Chondrocyte (in vitro differentiated cells): Measurements from ENCODE around the gene AKAP8L. TPM values are rescaled to one million over a fixed set of nuclear protein-coding genes. Genes with fewer than 3 reads are reported as not detected.
"Not testable (repeated sequence)": the region's sequence is repeated elsewhere in the genome, so short reads cannot be mapped to it uniquely, and the experiment has no call there.

Experiments
- DNase-seq: peaks from one replicate; pipeline ENCODE4 v3.0.0; 2021; ENCODE audit warnings: mixed read lengths, low spot score
- H3K27ac Mint-ChIP-seq: one replicate; pipeline ENCODE4 v1.8.0; 2021; ENCODE audit warnings: mild to moderate bottlenecking, moderate library complexity, mixed read lengths; ENCODE audit not compliant: unreplicated experiment
- H3K27me3 Mint-ChIP-seq: 2 replicates; pipeline ENCODE4 v1.8.0; 2021; ENCODE audit warnings: low read depth, mixed read lengths
- H3K36me3 Mint-ChIP-seq: 2 replicates; pipeline ENCODE4 v1.8.0; 2021; ENCODE audit warnings: low read depth, mixed read lengths
- H3K4me1 Mint-ChIP-seq: 2 replicates; pipeline ENCODE4 v1.8.0; 2021; ENCODE audit warnings: low read depth, mild to moderate bottlenecking, mixed read lengths
- H3K4me3 Mint-ChIP-seq: one replicate; pipeline ENCODE4 v1.8.0; 2021; ENCODE audit warnings: mild to moderate bottlenecking, moderate library complexity, mixed read lengths; ENCODE audit not compliant: unreplicated experiment
- H3K9me3 Mint-ChIP-seq: 2 replicates; pipeline ENCODE4 v1.8.0; 2021; ENCODE audit warnings: low read depth, mixed read lengths
- CTCF ChIP-seq: fragments of 200-600 bp; sonication (generic); IDR thresholded peaks from 2 replicates; pipeline ENCODE4 v1.5.0; 2021; ENCODE audit warnings: antibody characterized with exemption, mild to moderate bottlenecking, moderate library complexity
- total RNA-seq: library from RNA; stranded (reverse); gene quantifications from 3 replicates; pipeline ENCODE4 v1.2.1, GENCODE V29; 2021

Gene AKAP8L
- total RNA-seq, 1 donor from 2014 or later: 76.0 TPM

- Mint-ChIP-seq H3K36me3 (peaks cover 22% of the 10 kb centered on the region), H3K9me3 (no peaks in the 10 kb centered on the region), H3K27me3 (no peaks in the 10 kb centered on the region), H3K27ac (no peak overlapping the region), H3K4me1 (no peaks in the 10 kb centered on the region), H3K4me3 (no peak overlapping the region)
- no peak for DNase-seq
- TF ChIP-seq CTCF: no peak
These were observed 49.8 kb downstream of the AKAP8L start for GRCh38 chr19:15368798-15369593.

- TF ChIP-seq CTCF: no peak
- peaks cover 25% of the 10 kb centered on the region for H3K36me3 Mint-ChIP-seq
- H3K4me3 Mint-ChIP-seq: no peak overlapping the region
- H3K27me3 Mint-ChIP-seq: no peaks in the 10 kb centered on the region
- no peak for DNase-seq
- H3K4me1 Mint-ChIP-seq: no peaks in the 10 kb centered on the region
- no peaks in the 10 kb centered on the region for H3K9me3 Mint-ChIP-seq
- no peak overlapping the region for H3K27ac Mint-ChIP-seq
These were observed 50.6 kb downstream of the AKAP8L start for GRCh38 chr19:15368051-15368632.

GRCh38 chr19:15367439-15367838 lies 51.3 kb downstream of the AKAP8L start:
- Mint-ChIP-seq H3K27ac (no peak overlapping the region), H3K9me3 (no peaks in the 10 kb centered on the region), H3K4me1 (no peaks in the 10 kb centered on the region), H3K4me3 (no peak overlapping the region), H3K36me3 (peaks cover 23% of the 10 kb centered on the region), H3K27me3 (no peaks in the 10 kb centered on the region)
- no peak for TF ChIP-seq CTCF
- no peak for DNase-seq

GRCh38 chr19:15365264-15365663 lies 53.5 kb downstream of the AKAP8L start:
- no peaks in the 10 kb centered on the region for H3K4me1 Mint-ChIP-seq
- H3K36me3 Mint-ChIP-seq: peaks cover 29% of the 10 kb centered on the region
- DNase-seq: no peak
- H3K4me3 Mint-ChIP-seq: no peak overlapping the region
- no peak for TF ChIP-seq CTCF
- no peaks in the 10 kb centered on the region for H3K9me3 Mint-ChIP-seq
- H3K27ac Mint-ChIP-seq: no peak overlapping the region
- H3K27me3 Mint-ChIP-seq: no peaks in the 10 kb centered on the region

- H3K4me3 Mint-ChIP-seq, H3K4me1 Mint-ChIP-seq, H3K27ac Mint-ChIP-seq, DNase-seq, H3K27me3 Mint-ChIP-seq, H3K9me3 Mint-ChIP-seq: not testable (repeated sequence)
- H3K36me3 Mint-ChIP-seq: peaks cover 33% of the 10 kb centered on the region
These were observed 55.0 kb downstream of the AKAP8L start for GRCh38 chr19:15363791-15364190.

GRCh38 chr19:15363048-15363447 lies 55.7 kb downstream of the AKAP8L start:
- H3K4me1 Mint-ChIP-seq, DNase-seq, H3K27ac Mint-ChIP-seq, H3K4me3 Mint-ChIP-seq, H3K9me3 Mint-ChIP-seq, H3K27me3 Mint-ChIP-seq: not testable (repeated sequence)
- H3K36me3 Mint-ChIP-seq: peaks cover 35% of the 10 kb centered on the region

- DNase-seq, H3K27me3 Mint-ChIP-seq, H3K9me3 Mint-ChIP-seq, H3K4me1 Mint-ChIP-seq, H3K27ac Mint-ChIP-seq, H3K4me3 Mint-ChIP-seq: not testable (repeated sequence)
- peaks cover 34% of the 10 kb centered on the region for H3K36me3 Mint-ChIP-seq
These were observed 58.8 kb downstream of the AKAP8L start for GRCh38 chr19:15360015-15360414.
